Stimulated activated CD4-positive, alpha-beta T cell treated with anti-CD3 and anti-CD28 coated beads, TNF-alpha, amount 100 ng/mL, for 4 hours (primary cell): ENCODE results near the gene MCC.
"Not testable (repeated sequence)": the region's sequence is repeated elsewhere in the genome, so short reads cannot be mapped to it uniquely, and the experiment has no call there.

ENCODE experiments used
- DNase-seq, 3 experiments: peaks; one replicate each; pipeline ENCODE4 v3.0.0-alpha.2; 2020; ENCODE audit warnings: low read depth in 3 of 3

MCC gene

GRCh38 chr5:113082547-113082905 lies 405.7 kb downstream of the MCC start:
- DNase-seq: no peak

DNA sequence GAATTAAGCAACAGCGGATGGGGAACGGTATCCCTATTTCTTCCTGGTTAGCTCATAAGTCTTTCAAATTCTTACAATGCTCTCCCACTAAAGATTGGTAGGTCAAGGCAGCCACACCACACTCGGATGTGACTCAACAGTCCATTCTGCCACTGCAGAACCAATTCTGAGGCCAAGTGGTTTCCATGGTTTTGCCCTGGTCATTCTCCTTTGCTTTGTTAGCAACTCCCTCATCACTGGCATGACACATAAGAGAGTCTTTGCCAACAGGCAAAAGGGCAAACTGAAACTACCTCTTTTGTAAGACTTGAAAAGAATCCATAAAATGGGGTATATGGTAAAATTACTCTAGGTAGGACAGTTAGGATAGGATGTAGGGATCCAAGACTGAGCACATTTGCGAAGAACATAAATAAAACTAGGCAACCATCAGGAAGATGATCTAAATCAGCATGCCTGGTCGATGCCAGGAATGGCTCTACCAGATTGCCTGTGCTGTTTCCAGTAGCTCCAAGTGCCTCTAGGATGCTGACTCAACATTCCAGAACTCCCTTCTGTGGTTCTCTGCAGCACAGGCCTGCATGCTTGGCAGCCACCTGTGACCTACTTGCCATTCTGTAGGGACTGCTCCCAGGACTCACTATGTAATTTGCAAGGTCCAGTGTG lies 406.2 kb downstream of the MCC start:
- DNase-seq: no peak

DNA sequence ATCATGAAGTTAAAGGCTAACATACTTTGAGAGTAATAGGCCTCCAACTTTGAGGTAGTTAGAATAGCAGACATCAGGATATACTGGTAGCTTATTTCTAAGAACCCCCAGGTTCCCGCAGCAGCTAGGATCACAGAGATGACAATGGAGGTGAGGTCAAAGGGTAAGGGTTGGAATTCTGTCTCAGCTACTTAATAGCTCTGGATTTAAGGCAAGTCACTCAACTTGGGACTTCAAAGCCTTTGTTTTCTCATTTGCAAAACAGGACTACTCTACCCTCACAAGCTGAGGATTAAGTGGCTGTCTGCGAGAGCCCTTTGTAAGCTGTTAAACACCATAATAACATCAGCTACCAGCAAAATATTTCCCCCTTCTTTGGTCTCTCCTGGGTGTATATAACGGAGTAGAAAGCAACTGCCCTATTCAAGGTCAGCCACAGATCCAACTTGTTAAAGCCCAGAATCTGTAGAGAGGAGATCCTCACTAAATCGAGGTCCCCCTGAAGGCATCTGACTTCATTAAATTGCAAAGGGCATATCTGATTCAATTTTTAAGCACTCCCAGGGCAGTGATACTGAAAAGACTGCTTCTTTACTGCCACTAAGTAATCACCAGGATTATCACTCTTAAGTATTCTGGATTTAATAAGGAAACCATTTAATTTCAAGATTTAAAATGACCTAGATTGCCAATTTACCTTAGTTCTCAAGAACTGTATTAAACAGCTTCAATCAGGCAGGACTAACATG lies 407.0 kb downstream of the MCC start:
- DNase-seq: no peak

DNA sequence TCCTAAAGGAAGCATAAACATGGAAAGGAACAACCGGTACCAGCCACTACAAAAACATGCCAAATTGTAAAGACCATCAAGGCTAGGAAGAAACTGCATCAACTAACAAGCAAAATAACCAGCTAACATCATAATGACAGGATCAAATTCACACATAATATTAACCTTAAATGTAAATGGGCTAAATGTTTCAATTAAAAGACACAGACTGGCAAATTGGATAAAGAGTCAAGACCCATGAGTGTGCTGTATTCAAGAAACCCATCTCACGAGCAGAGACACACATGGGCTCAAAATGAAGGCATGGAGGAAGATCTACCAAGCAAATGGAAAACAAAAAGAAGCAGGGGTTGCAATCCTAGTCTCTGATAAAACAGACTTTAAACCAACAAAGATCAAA lies 411.6 kb downstream of the MCC start:
- not testable (repeated sequence) for DNase-seq

DNA sequence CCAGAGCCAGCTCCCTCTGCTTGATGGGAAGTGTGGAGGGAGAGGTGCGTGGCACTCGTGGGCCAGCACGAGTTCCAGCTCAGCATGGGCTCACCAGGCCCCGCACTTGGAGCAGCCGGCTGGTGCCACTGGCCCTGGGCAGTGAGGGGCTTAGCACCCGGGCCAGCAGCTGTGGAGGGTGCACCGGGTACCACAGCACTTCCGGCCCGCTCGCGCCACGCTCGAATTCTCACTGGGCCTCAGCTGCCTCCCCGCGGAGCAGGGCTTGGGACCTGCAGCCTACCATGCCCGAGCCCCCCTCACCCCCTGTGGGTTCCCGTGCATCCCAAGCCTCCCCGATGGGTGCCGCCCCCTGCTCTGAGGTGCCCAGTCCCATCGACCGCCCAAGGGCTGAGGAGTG lies 413.2 kb downstream of the MCC start:
- no peak for DNase-seq

GRCh38 chr5:113073629-113074034 lies 414.6 kb downstream of the MCC start:
- DNase-seq: not testable (repeated sequence)

GRCh38 chr5:113071401-113071800 lies 416.9 kb downstream of the MCC start:
- no peak for DNase-seq

- no peak for DNase-seq
Observed at GRCh38 chr5:113070901-113071300, 417.4 kb downstream of the MCC start.

- no peak for DNase-seq
Observed at GRCh38 chr5:113068559-113068958, 419.7 kb downstream of the MCC start.

DNA sequence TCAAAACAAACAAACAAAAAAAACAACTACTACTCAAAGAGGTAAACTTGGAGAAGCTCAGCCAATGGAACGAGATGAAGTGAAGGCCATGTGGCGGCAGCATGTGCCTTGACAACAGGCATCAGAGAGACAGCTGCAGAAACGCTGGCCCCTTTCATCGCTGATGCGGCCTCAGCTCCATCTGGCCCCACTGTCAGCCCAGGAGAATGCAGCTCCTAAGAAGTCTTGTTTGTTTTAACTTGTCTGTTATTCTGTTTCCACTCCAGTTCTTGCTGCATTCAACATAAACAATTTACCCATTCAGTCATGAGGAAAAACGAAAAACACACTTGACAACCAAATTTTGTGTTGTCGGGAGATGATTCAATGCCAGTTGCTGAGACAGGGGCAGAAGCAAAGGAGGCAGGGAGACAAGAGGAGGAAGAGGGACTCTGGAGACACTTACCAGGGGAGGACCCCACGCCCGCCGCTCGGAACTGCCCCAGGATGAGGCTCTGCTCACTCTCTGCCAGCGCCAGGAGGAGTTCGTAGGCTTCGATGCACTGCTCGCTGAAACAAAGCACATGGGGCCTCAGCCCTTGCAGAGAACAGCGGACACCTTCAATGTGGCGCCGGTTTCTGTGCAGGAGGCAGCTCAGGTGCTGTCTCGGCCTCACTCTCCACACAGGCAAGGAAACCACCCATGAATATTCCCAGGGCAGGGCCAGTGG lies 420.5 kb downstream of the MCC start:
- no peak for DNase-seq

GRCh38 chr5:113065626-113066025 lies 422.6 kb downstream of the MCC start:
- no peak for DNase-seq

DNA sequence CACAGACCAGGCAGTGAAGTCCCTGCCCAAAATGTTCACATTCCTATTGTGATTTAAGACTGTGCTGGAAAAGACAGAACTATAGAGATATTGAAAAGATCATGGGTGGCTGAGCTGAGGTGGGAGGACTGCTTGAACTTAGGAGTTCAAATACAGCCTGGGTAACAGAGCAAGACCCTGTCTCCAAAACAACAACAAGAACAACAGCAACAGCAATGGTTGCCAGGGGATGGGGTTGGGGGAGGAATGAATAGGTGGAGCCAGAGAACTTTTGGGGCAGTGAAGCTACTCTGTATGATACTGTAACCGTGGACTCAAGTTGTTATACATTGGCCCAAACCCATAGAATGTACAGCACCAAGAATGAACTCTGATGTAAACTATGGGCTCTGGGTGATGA lies 423.4 kb downstream of the MCC start:
- no peak for DNase-seq

DNA sequence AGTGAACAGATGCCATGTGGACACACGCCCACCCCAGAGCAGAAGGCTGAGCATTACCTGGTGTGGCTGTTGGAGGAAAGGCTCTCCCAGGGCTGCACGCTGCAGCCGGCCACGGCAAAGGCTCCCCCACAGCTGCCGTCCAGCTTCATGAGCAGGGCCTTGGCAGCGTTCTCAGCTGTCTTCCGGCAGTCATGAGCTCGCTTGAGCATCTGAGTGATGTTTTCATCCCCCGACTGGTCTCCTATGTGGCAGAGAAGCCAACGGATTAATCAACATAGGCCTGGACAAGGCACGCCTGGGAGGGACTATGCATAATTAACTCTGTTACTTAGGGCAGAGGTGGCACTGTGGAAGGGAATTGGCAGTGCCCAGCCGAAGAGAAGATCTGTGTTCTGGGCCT lies 424.3 kb downstream of the MCC start:
- no peak for DNase-seq

DNA sequence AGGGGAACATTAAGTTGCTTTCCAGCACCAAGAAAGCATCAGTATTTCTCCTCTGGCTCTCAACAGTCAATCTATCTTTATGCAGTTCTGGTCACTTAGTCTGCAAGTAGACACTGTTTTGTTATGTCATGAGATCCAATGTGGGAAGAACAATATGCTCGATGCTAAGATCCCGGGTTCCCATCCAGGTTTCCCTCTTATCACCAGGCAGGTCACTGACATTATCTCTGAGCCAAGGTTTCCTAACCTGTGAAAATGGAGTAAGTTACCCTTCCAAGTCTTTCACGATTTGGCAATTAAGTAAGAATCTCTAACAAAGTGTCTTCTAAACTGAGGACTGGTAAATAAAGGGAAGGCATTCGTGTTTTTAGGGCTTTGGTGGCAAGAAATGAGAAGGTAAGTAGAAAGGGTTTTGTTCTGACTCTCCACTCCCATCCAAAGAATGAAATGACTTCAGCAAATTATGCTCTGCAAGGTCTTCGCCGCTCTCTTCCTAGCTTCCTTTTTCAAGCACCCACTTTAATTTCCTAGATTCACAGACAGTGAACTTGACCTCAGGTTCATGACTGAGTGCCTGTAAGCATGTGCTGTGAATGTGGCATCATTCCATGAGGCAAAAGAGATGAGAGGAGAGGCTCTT lies 425.3 kb downstream of the MCC start:
- DNase-seq: no peak

GRCh38 chr5:113061846-113062780 lies 426.1 kb downstream of the MCC start:
- no peak for DNase-seq

GRCh38 chr5:113060408-113061025 lies 427.7 kb downstream of the MCC start:
- no peak for DNase-seq

GRCh38 chr5:113059232-113060040 lies 428.8 kb downstream of the MCC start:
- DNase-seq: no peak

DNA sequence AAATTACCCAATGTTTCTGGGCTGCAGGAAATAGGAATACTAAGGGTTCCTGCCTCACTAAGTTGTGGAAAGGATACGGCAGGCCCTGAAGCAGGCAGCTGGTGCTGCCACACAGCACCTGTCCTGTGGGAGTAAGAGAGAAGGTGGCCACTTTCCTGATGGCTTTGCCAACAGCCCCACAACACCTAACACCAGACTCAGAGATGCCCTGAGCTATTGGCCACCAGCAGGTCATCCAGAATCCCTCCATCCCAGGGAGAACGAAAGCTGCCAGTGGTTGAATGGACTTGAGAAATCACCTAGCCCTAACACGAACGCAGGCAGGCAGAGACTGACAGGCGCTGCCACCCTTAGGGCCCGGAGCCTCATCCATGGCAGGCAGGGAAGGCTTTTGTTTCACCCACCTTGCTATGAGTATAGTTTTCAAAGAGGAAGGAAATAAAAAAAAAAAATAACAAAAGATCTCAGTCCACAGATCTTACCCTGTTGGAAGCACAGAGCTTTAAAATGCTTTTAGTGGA lies 429.5 kb downstream of the MCC start:
- DNase-seq: no peak

GRCh38 chr5:113058269-113058668 lies 430.0 kb downstream of the MCC start:
- no peak for DNase-seq

- DNase-seq: no peak
Observed at GRCh38 chr5:113057557-113057984, 430.7 kb downstream of the MCC start.
